Stimulated activated CD4-positive, alpha-beta T cell treated with anti-CD3 and anti-CD28 coated beads, Interleukin-1b, Interleukin-23, amount 100 ng/mL, for 1 hour (primary cell): ENCODE measurements around the gene AP3B2.
"Not testable (repeated sequence)": the region's sequence is repeated elsewhere in the genome, so short reads cannot be mapped to it uniquely, and the experiment has no call there.

ENCODE experiments used
- DNase-seq, 2 donors: peaks; one replicate each; pipeline ENCODE4 v3.0.0-alpha.2; 2020; ENCODE audit warnings: low read depth in 2 of 2

AP3B2 gene

GRCh38 chr15:82650046-82650670 lies 59.5 kb downstream of the AP3B2 start:
- DNase-seq = no peak

- DNase-seq = no peak
These were observed 60.3 kb downstream of the AP3B2 start for GRCh38 chr15:82649226-82649999.

DNA sequence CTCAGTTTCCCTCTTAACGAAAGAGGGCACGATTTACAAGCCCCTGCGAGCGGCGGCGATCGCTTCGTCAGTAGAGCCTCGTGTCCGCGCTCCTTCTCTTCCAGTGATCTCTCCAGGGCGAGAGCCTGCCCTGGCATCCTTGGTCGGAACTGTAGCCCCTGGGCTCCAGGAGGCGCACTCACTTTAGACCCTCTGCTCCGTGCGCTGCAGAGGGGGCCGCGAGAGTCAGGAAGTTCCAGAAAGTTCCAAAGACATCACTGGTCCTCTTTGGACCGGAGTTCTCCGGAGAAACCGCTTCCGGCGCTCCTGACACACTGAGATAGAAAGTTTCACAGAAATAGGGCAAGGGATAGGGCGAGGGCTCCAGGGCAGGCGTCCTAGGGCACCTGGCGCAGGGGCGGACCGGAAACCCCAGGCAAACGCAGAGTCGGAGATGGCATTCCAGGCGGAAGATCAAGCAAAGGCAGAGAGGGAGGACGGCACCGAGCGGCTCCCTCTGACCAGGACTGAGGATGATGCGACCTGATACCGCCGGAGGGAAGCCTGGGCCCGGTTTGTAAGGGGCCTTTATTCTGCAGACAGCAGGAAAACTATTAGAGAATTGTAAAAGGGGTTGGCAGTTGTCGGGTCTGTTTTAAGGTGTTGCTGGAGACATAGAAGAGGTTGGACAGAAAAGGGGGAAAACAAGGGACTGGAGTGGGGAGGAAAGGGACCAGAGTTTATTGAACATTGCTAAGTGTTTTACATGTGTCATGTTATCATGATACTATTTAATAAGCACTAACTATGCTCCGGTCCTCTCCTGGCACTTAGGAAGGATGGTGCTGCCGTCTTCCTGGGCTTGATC lies 61.2 kb downstream of the AP3B2 start:
- DNase-seq = no peak

DNA sequence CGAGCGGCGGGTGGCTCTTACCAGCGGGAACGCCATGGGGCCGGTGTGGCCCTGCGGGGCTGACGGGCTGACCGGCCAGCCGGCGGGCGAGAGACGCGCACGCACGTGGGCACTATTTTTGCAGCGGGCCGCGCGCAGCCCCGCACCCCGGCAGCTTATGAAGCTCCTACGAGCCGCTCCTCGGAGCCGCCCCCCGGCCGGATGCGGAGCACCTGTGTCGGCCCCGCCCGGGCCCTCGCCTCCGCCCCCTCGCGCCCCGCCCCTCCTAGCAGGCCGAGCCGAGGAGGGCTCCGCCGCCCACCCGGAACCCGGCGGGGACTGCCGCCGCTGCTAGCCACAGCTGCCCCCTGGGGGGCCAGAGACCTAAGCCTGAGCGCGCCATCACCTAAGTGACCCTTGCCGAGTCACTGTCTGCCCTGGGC lies 61.8 kb downstream of the AP3B2 start:
- DNase-seq = peak in 1 of 2 donors; percentile 14

DNA sequence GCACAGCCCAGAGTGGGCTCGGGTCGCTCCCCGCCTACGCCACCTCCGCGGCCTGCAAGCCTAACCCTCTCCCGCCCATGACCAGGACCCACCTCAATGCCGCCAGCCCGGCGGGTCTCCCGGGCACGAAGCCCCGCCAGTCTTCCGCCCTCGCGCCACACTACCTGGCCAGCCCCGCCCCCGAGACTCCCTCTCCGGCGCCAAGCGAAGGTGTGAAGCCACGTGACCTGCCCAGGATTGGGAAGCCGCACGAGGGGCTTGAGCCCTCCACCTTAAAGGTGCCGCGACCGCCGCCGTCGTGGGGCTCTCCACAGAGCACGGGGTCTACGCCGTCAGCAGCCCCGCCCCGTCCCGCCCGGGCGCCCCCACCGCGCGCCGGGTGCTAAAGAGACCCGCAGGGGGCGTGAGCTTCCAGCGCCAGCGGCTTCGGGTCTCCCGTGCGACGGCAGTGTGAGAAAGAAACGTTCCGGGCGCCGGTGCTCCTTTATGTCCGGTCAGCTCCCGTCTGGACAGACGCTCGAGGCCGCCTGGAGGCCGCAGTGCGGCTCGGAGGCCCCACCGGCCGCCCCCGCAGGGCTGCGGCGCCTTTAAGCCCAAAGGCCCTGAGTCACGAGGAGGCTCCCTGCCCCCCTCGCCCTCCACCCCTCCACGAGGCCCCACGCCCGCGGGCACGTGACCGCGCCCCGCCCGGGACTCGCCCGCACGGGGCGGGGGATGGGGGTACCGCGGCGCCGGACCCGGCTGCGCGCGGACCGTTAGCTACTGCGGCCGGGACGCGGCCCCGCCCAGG lies 62.4 kb downstream of the AP3B2 start, which contains the start of gene CPEB1:
Gene CPEB1, minus strand, starts transcription at position 319 of the 790 bp plus-strand sequence. CDS start 18,904 bp downstream, outside the sequence.
- DNase-seq = peak in 1 of 2 donors; percentile 21

DNA sequence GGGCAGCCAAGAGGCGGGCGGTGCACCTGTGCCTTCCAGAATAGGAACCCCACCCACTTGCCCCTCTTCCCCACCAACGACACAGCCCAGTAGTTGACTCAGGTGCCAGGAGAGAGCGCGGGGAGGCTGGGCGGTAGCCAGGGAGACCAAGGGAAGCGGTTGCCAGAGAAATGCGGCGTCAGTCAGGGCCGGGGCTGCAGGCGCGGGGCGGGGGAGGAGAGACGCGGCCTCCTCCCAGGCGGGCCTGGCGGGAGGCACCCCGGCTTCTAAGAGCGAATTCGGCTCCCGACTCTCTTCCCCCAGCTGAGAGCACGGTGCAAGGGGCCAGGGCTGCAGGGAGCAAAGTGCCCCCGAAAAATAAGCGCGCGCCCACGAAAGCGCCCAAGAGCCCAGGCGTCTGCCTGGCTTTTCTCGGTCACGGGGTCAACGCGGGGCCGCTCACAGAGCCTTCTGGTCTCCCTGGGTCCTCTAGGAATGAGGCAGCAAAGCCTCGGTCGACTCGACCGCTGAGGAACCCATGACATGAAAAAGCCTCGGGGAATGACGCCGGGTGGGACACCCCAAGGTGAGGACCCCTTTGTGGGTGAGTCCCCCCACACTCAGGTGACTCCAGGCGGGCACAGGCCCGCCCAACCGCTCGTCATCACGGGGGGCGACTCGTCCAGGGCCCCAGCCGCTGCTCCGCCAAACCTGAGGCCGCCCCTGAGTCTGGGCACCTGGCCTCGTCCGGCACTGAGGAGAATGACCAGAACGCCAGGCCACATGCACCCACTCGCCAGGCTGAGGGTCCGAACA lies 63.2 kb downstream of the AP3B2 start:
- no peak for DNase-seq

GRCh38 chr15:82644967-82645852 lies 64.5 kb downstream of the AP3B2 start:
- not testable (repeated sequence) for DNase-seq

GRCh38 chr15:82643992-82644391 lies 65.7 kb downstream of the AP3B2 start:
- no peak for DNase-seq

DNA sequence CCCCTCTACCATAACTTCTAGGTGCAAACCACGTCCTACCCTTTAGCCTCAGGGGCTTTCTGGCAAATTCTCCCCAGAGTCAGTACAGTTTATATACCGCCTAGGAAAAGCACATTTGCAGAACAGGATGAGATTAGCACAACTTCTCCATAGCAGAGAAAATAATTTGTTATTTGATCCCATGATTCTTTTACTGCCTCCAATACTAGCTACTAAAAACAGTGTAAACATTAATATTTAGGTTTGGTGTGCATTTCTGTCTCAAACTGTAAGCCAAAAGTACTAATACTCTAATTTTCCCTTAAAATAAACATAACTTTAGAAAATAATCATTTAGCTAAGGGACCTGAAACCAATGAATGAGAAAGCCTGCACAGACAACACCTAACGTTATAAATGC lies 67.0 kb downstream of the AP3B2 start:
- no peak for DNase-seq

DNA sequence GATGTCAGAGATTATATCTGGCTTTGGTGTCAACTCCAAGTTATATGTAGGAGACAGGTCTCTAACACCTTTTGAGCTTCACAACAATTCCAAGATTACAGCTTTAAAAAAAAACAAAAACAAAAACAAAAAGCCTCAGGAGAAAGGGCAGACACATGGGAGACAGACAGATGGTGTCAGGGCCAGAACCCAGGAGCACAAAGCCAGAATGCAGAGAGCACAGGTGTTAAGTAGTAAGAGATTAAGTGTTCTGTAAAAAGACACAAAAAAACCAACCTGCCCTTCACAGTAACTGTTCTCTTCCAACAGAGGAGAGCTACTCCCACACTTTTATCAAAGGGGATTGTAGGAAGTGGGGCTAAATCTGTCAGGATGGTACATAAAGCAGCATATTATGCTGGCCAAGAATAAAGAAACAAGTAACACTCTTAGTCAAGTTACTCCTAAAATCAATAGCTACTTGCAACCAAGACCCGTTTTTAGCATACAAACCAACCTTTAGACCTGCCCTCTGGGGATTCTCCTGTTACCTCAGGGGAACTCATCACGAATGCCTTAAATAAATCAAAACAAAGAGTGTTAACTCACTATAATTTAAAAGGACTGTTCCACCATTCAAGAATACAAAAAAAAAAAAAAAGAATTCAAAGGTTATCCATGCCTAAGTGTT lies 68.4 kb downstream of the AP3B2 start:
- no peak for DNase-seq

DNA sequence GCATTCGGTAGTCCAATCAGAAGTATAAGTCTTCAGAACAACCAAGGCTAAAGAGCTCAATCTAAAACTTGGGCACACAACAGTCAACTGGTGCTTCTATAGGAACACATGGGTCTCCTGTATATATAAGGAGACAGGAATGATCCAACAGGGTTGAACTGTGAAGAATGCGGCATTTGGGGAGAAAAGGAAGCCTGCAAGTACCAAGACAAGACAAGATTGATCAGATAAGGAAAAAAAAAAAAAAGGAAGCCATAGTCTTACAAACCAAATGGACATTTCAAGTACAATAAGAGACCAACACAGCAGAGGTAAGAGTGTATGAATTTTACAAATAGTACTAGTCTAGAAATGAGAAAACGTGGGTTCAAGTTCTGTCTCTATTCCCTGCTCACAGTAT lies 69.0 kb downstream of the AP3B2 start:
- DNase-seq = no peak

- DNase-seq = no peak
These were observed 73.9 kb downstream of the AP3B2 start for GRCh38 chr15:82635798-82636197.

DNA sequence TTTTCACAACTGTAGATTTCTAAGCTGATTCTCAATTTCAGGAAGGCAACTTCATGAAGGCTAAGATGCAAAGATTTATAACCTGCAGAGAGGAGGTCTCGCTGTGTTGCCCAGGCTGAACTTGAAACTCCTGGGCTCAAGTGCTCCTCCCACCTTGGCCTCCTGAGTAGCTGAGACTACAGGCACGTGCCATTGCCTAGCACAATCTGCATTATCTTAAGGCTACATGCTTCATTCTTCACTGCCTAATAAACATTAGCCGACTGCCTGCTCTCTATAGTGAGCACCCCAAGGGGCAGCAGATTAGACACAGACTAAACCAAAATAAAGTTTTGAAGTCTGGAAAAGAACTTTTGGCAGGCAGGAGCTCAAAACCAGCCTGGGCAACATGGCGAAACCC lies 79.6 kb downstream of the AP3B2 start:
- no peak for DNase-seq

DNA sequence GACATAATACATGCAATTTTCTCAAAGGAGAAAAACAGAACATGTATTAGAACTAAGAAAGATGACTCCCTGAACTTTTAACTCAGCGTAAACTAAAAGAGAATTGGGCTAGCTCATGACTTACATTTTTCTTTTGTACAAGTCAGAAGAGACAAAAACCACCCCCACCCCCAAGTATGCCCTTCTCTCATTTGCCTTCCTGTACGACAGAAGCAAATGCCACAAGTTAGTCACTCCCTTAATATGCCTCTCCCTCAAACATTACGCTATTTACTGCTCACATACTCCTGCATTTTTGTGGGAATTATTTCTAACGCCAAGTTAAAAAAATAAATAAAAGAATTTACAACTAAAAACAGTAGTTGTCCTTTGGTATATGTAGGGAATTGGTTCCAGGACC lies 84.5 kb downstream of the AP3B2 start:
- DNase-seq = no peak

DNA sequence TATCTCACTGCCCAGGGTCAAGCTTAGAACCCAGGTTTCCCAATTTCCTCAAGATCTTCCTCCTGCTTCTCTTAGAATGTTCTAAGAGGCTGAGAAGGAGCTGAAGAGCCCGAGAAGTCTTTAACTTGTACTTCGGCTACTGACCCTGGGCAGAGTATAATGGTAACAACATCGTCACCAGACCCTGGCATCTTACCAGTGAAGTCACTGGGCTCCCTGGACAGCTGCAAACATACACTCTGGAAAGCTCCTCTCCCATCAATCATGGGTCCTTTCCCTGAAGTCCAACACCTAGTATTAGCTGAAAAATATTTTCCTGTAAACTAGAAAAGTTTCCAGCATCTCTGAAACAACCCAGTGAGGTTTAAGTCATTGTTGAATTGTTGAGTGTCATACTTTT lies 85.2 kb downstream of the AP3B2 start:
- no peak for DNase-seq

DNA sequence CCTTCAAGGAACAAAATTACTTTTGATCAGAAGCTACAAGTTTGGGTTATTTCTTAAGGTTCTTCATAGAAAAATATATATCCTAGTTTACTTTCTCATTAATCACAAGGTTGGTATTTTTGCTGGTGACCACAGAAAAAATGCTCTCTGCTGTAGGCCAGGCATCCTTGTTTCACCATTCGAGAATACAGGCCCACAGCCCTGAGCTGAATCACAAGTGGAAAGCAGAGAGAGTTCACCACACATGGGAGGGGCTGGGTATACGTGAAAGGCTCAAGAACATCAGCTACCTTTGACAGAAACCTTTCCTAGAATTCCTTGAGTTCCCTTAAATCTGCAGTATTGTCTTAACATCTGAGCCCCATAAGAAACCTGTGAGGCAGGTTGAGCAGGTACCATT lies 85.7 kb downstream of the AP3B2 start:
- DNase-seq = no peak

DNA sequence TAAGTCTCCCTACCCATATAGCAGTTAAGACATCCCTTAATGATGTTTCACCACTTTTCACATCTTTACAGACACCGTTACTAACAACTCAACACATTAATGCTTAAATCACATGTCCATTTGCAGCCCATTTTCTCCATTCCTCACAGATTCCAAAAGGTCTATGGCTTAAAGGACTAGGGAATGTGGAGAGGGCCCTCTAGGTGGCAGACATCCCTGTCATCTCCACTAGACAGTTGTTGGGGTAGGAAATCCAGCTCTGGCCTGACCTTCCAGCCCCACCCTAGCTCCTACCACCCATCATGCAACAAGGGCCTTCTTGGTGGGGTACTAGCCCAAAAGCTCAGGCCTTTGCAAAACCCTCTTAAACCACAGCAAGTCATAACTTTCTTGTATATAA lies 87.7 kb downstream of the AP3B2 start:
- DNase-seq = no peak

- no peak for DNase-seq
These were observed 95.9 kb downstream of the AP3B2 start for GRCh38 chr15:82613747-82614146.

GRCh38 chr15:82611348-82611747 lies 98.3 kb downstream of the AP3B2 start:
- DNase-seq = no peak
